DND-41 (cell line): ENCODE results near the gene CCL4.
"Not testable (repeated sequence)": the region's sequence is repeated elsewhere in the genome, so short reads cannot be mapped to it uniquely, and the experiment has no call there.

Experiments
- ATAC-seq: fragments of 200-7000 bp; cut with Tn5 transposase; 3 replicates; pipeline ENCODE4 v1.9.1; 2021; ENCODE audit warnings: low read depth; ENCODE audit not compliant: insufficient read depth
- DNase-seq: peaks from one replicate; pipeline ENCODE4 v3.0.0-alpha.2; 2020
- H2AFZ ChIP-seq: 2 replicates; pipeline ENCODE4 v1.6.0; 2012; ENCODE audit warnings: low read depth, low read length
- H3K27ac ChIP-seq: 2 replicates; pipeline ENCODE4 v1.5.1; 2012; ENCODE audit warnings: low read length, inconsistent platforms
- H3K27me3 ChIP-seq: fragments of 200-600 bp; sonication (generic); 2 replicates; pipeline ENCODE4 v1.6.0; 2012; ENCODE audit warnings: low read length, mild to moderate bottlenecking, inconsistent platforms; ENCODE audit not compliant: insufficient read depth, poor library complexity
- H3K36me3 ChIP-seq: 2 replicates; pipeline ENCODE4 v1.5.1; 2012; ENCODE audit warnings: low read length, inconsistent platforms; ENCODE audit not compliant: insufficient read depth
- H3K4me1 ChIP-seq: 2 replicates; pipeline ENCODE4 v1.5.1; 2012; ENCODE audit warnings: mild to moderate bottlenecking, low read length; ENCODE audit not compliant: insufficient read depth
- H3K4me2 ChIP-seq: 2 replicates; pipeline ENCODE4 v1.6.0; 2012; ENCODE audit warnings: mild to moderate bottlenecking, moderate library complexity, low read length, inconsistent platforms; ENCODE audit not compliant: insufficient read depth
- H3K4me3 ChIP-seq, 2 experiments: fragments of 200-600 bp in 1 of 2; shearing (Covaris generic) in 1 of 2; 2 replicates each; pipeline ENCODE4 v1.5.1; 2012 to 2016; ENCODE audit warnings: inconsistent platforms in 2 of 2, low read length in 2 of 2, mild to moderate bottlenecking in 2 of 2, low read depth in 1 of 2, moderate library complexity in 1 of 2
- H3K79me2 ChIP-seq: 2 replicates; pipeline ENCODE4 v1.6.0; 2012; ENCODE audit warnings: low read length, inconsistent platforms; ENCODE audit not compliant: insufficient read depth
- H3K9ac ChIP-seq: 2 replicates; pipeline ENCODE4 v1.6.0; 2012; ENCODE audit warnings: low read depth, mild to moderate bottlenecking, inconsistent platforms, low read length, moderate library complexity
- H3K9me3 ChIP-seq: 2 replicates; pipeline ENCODE4 v1.5.1; 2012; ENCODE audit warnings: low read length, moderate library complexity, mild to moderate bottlenecking, inconsistent platforms; ENCODE audit not compliant: insufficient read depth, severe bottlenecking
- H4K20me1 ChIP-seq: 2 replicates; pipeline ENCODE4 v1.6.0; 2012; ENCODE audit warnings: low read length; ENCODE audit not compliant: insufficient read depth
- EZH2 ChIP-seq: IDR thresholded peaks from 3 replicates; pipeline ENCODE4 v1.6.1; 2012; ENCODE audit warnings: borderline replicate concordance, low read depth, mild to moderate bottlenecking, moderate library complexity, low read length, inconsistent platforms; ENCODE audit not compliant: severe bottlenecking
- TF ChIP-seq, protein P1 (sequence below): IDR thresholded peaks from 2 replicates; pipeline ENCODE4 v1.5.1; 2012; ENCODE audit warnings: borderline replicate concordance, low read length, moderate library complexity, mild to moderate bottlenecking; ENCODE audit not compliant: poor library complexity, severe bottlenecking; ENCODE audit errors: extremely low read depth

CCL4 gene

GRCh38 chr17:36086791-36087190 is 16.8 kb upstream of the CCL4 start:
- H3K9ac ChIP-seq = no peak overlapping the region
- TF ChIP-seq, protein P1, sequence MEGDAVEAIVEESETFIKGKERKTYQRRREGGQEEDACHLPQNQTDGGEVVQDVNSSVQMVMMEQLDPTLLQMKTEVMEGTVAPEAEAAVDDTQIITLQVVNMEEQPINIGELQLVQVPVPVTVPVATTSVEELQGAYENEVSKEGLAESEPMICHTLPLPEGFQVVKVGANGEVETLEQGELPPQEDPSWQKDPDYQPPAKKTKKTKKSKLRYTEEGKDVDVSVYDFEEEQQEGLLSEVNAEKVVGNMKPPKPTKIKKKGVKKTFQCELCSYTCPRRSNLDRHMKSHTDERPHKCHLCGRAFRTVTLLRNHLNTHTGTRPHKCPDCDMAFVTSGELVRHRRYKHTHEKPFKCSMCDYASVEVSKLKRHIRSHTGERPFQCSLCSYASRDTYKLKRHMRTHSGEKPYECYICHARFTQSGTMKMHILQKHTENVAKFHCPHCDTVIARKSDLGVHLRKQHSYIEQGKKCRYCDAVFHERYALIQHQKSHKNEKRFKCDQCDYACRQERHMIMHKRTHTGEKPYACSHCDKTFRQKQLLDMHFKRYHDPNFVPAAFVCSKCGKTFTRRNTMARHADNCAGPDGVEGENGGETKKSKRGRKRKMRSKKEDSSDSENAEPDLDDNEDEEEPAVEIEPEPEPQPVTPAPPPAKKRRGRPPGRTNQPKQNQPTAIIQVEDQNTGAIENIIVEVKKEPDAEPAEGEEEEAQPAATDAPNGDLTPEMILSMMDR = no peak
- TF ChIP-seq EZH2 = no peak
- no peak overlapping the region for H3K4me2 ChIP-seq
- no peak for ATAC-seq
- peaks cover 3% of the 10 kb centered on the region for H3K27me3 ChIP-seq
- H3K9me3 ChIP-seq = no peaks in the 10 kb centered on the region
- no peaks in the 10 kb centered on the region for H4K20me1 ChIP-seq
- H3K36me3 ChIP-seq = no peaks in the 10 kb centered on the region
- no peak overlapping the region for H2AFZ ChIP-seq
- H3K4me3 ChIP-seq = no peak overlapping the region
- H3K27ac ChIP-seq = no peak overlapping the region
- peaks cover 39% of the 10 kb centered on the region for H3K4me1 ChIP-seq
- no peaks in the 10 kb centered on the region for H3K79me2 ChIP-seq
- no peak for DNase-seq

GRCh38 chr17:36087471-36087870 is 16.2 kb upstream of the CCL4 start:
- not testable (repeated sequence) for ATAC-seq, H2AFZ ChIP-seq, H3K27ac ChIP-seq, H3K4me2 ChIP-seq, H3K36me3 ChIP-seq, H3K27me3 ChIP-seq, H3K9me3 ChIP-seq, H3K9ac ChIP-seq, H3K4me3 ChIP-seq, H4K20me1 ChIP-seq, DNase-seq, H3K79me2 ChIP-seq
- peaks cover 32% of the 10 kb centered on the region for H3K4me1 ChIP-seq

- not testable (repeated sequence) for H3K4me2 ChIP-seq, H4K20me1 ChIP-seq, H2AFZ ChIP-seq, ATAC-seq, DNase-seq, H3K27ac ChIP-seq, H3K9me3 ChIP-seq, H3K79me2 ChIP-seq, H3K27me3 ChIP-seq, H3K9ac ChIP-seq, H3K4me3 ChIP-seq, H3K36me3 ChIP-seq
- H3K4me1 ChIP-seq = peaks cover 27% of the 10 kb centered on the region
Observed at GRCh38 chr17:36087897-36088572, 15.6 kb upstream of the CCL4 start.

DNA sequence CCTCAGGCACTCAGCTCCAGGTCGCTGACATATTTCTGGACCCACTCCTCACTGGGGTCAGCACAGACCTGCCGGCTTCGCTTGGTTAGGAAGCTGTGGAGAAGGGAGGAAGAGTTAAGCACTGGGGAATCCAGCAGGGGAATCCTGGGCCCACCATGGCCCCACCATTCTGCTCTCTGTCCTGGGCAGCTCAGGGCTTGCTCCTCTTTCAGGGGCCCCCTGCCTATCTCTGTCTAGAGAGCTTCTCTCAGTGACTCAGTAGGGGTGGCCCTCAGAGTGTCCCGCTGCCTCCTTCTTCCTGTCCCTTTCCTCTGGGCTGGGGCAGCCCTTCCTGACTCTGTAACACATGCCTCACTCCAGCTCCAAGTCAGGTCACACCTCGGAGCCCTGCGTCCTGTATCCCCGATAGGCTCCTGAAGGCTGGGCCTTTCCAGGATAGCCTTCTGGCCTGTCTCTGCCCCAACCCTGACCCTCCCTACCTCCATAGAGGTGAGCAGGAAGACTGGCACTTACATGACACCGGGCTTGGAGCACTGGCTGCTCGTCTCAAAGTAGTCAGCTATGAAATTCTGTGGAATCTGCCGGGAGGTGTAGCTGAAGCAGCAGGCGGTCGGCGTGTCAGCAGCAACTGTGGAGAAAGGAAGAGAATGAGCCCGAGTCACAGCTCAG is 14.8 kb upstream of the CCL4 start:
- H3K27ac ChIP-seq = no peak overlapping the region
- no peak overlapping the region for H3K9ac ChIP-seq
- H3K27me3 ChIP-seq = peaks cover 3% of the 10 kb centered on the region
- H3K4me3 ChIP-seq = no peak overlapping the region
- no peak overlapping the region for H3K4me2 ChIP-seq
- DNase-seq (no peak), ATAC-seq (no peak)
- no peaks in the 10 kb centered on the region for H3K36me3 ChIP-seq
- H3K79me2 ChIP-seq = no peaks in the 10 kb centered on the region
- peaks cover 19% of the 10 kb centered on the region for H3K4me1 ChIP-seq
- H2AFZ ChIP-seq = no peak overlapping the region
- H3K9me3 ChIP-seq = no peaks in the 10 kb centered on the region
- no peaks in the 10 kb centered on the region for H4K20me1 ChIP-seq
- TF ChIP-seq, protein P1 = no peak
- TF ChIP-seq EZH2 = no peak
